PC-3 (cell line): ENCODE results near the gene CNGA2.

ENCODE experiments used
- CTCF ChIP-seq: fragments of 300-600 bp; sonication (generic); conservative IDR thresholded peaks from 2 replicates; pipeline ENCODE4 v1.5.1; 2017; ENCODE audit warnings: antibody characterized with exemption, low read depth, mild to moderate bottlenecking, low read length
- EZH2phosphoT487 ChIP-seq: fragments of 300-600 bp; sonication (generic); IDR thresholded peaks from 2 replicates; pipeline ENCODE4 v1.6.1; 2018; ENCODE audit warnings: mild to moderate bottlenecking, antibody characterized with exemption, low read length, borderline replicate concordance

GRCh38 chrX:151745651-151746050, 11.1 kb downstream of the CNGA2 start:
- TF ChIP-seq CTCF (no peak), EZH2phosphoT487 (no peak)
